H9 (cell line): Measurements from ENCODE around the gene DHRS7B. TPM values are rescaled to one million over a fixed set of nuclear protein-coding genes. Genes with fewer than 3 reads are reported as not detected.

Experiments used
- DNase-seq: peaks from one replicate; pipeline ENCODE4 v3.0.0-alpha.2; 2017
- H2AFZ ChIP-seq: one replicate; pipeline ENCODE4 v1.6.1; 2013; ENCODE audit warnings: mild to moderate bottlenecking, low read length, control low read depth, moderate library complexity
- H2AK5ac ChIP-seq: 2 replicates; pipeline ENCODE4 v1.6.1; 2013; ENCODE audit warnings: low read length, control low read depth, mixed read lengths; ENCODE audit not compliant: insufficient read length
- H2BK120ac ChIP-seq: one replicate; pipeline ENCODE4 v1.6.1; 2013; ENCODE audit warnings: low read depth, mild to moderate bottlenecking, low read length, control low read depth, inconsistent platforms; ENCODE audit not compliant: poor library complexity, severe bottlenecking
- H2BK12ac ChIP-seq: 2 replicates; pipeline ENCODE4 v1.6.1; 2013; ENCODE audit warnings: low read length, control low read depth, mixed read lengths, low read depth; ENCODE audit not compliant: insufficient read length
- H2BK15ac ChIP-seq: 2 replicates; pipeline ENCODE4 v1.6.1; 2013; ENCODE audit warnings: low read depth, low read length, control low read depth
- H2BK20ac ChIP-seq: one replicate; pipeline ENCODE4 v1.6.1; 2013; ENCODE audit warnings: low read depth, mild to moderate bottlenecking, low read length, control low read depth, inconsistent platforms; ENCODE audit not compliant: poor library complexity, severe bottlenecking
- H2BK5ac ChIP-seq: 2 replicates; pipeline ENCODE4 v1.6.1; 2013; ENCODE audit warnings: low read length, control low read depth, mixed read lengths; ENCODE audit not compliant: insufficient read length
- H3K14ac ChIP-seq: 2 replicates; pipeline ENCODE4 v1.6.1; 2013; ENCODE audit warnings: low read length, control low read depth; ENCODE audit not compliant: insufficient read depth
- H3K18ac ChIP-seq: 2 replicates; pipeline ENCODE4 v1.6.1; 2013; ENCODE audit warnings: low read depth, mild to moderate bottlenecking, mixed read lengths, low read length, control low read depth; ENCODE audit not compliant: insufficient read length
- H3K23ac ChIP-seq: 2 replicates; pipeline ENCODE4 v1.6.1; 2013; ENCODE audit warnings: low read length, control low read depth, mixed read lengths, low read depth; ENCODE audit not compliant: insufficient read length
- H3K23me2 ChIP-seq: 2 replicates; pipeline ENCODE4 v1.6.1; 2013; ENCODE audit warnings: low read depth, mild to moderate bottlenecking, mixed read lengths, low read length, control low read depth; ENCODE audit not compliant: insufficient read length, poor library complexity, severe bottlenecking
- H3K27ac ChIP-seq: 2 replicates; pipeline ENCODE4 v1.5.1; 2013; ENCODE audit warnings: low read length, control low read depth, mixed read lengths, low read depth; ENCODE audit not compliant: insufficient read length
- H3K27me3 ChIP-seq: 2 replicates; pipeline ENCODE4 v1.6.1; 2013; ENCODE audit warnings: low read length, control low read depth, inconsistent platforms; ENCODE audit not compliant: insufficient read depth
- H3K4ac ChIP-seq: 2 replicates; pipeline ENCODE4 v1.6.1; 2013; ENCODE audit warnings: low read depth, mild to moderate bottlenecking, control low read depth, inconsistent platforms, low read length, moderate library complexity
- H3K4me1 ChIP-seq: 2 replicates; pipeline ENCODE4 v1.6.1; 2013; ENCODE audit warnings: low read length, control low read depth, inconsistent platforms; ENCODE audit not compliant: insufficient read depth
- H3K4me2 ChIP-seq: 2 replicates; pipeline ENCODE4 v1.6.1; 2013; ENCODE audit warnings: low read length, control low read depth, mixed read lengths; ENCODE audit not compliant: insufficient read length, insufficient read depth
- H3K56ac ChIP-seq: 2 replicates; pipeline ENCODE4 v1.6.1; 2013; ENCODE audit warnings: low read depth, mild to moderate bottlenecking, mixed read lengths, low read length, control low read depth; ENCODE audit not compliant: insufficient read length
- H3K79me1 ChIP-seq: 2 replicates; pipeline ENCODE4 v1.6.1; 2013; ENCODE audit warnings: low read depth, mild to moderate bottlenecking, moderate library complexity, low read length, control low read depth, inconsistent platforms; ENCODE audit not compliant: insufficient read depth, poor library complexity, severe bottlenecking
- H3K79me2 ChIP-seq: 2 replicates; pipeline ENCODE4 v1.6.1; 2013; ENCODE audit warnings: low read length, control low read depth, inconsistent platforms; ENCODE audit not compliant: insufficient read depth
- H3K9ac ChIP-seq: 2 replicates; pipeline ENCODE4 v1.6.1; 2013; ENCODE audit warnings: low read length, control low read depth, mixed read lengths; ENCODE audit not compliant: insufficient read length; ENCODE audit errors: extremely low read depth
- H3K9me3 ChIP-seq: one replicate; pipeline ENCODE4 v1.6.1; 2013; ENCODE audit warnings: low read depth, low read length, inconsistent platforms; ENCODE audit not compliant: control insufficient read depth
- H3T11ph ChIP-seq: one replicate; pipeline ENCODE4 v1.6.1; 2013; ENCODE audit warnings: mild to moderate bottlenecking, low read length, control low read depth, inconsistent platforms
- H4K20me1 ChIP-seq: one replicate; pipeline ENCODE4 v1.6.1; 2013; ENCODE audit not compliant: control insufficient read depth, insufficient read length, insufficient read depth
- H4K5ac ChIP-seq: 2 replicates; pipeline ENCODE4 v1.6.1; 2013; ENCODE audit warnings: low read depth, mild to moderate bottlenecking, mixed read lengths, low read length, control low read depth; ENCODE audit not compliant: insufficient read length
- H4K8ac ChIP-seq: replicated peaks from 2 replicates; pipeline ENCODE4 v1.6.1; 2013; ENCODE audit warnings: low read length, control low read depth, mixed read lengths, low read depth; ENCODE audit not compliant: insufficient read length
- H4K91ac ChIP-seq: 2 replicates; pipeline ENCODE4 v1.6.1; 2013; ENCODE audit warnings: low read depth, mild to moderate bottlenecking, moderate library complexity, mixed read lengths, low read length, control low read depth; ENCODE audit not compliant: insufficient read length
- H3K27ac Mint-ChIP-seq, 3 experiments: 2 replicates in 2 of 3; 3 replicates in 1 of 3; pipeline ENCODE4 v1.8.0; 2020 to 2021; ENCODE audit warnings: mixed read lengths in 3 of 3, mild to moderate bottlenecking in 1 of 3, moderate library complexity in 1 of 3
- H3K27me3 Mint-ChIP-seq: 2 replicates; pipeline ENCODE4 v1.8.0; 2021; ENCODE audit warnings: low read depth, mild to moderate bottlenecking, moderate library complexity, mixed read lengths
- H3K36me3 Mint-ChIP-seq, 3 experiments: 2 replicates in 2 of 3; 3 replicates in 1 of 3; pipeline ENCODE4 v1.8.0; 2020 to 2021; ENCODE audit warnings: low read depth in 3 of 3, mixed read lengths in 3 of 3; ENCODE audit not compliant: insufficient read depth in 1 of 3
- H3K4me1 Mint-ChIP-seq, 2 experiments: 2 replicates each; pipeline ENCODE4 v1.8.0; 2020; ENCODE audit warnings: mixed read lengths in 2 of 2
- H3K4me3 Mint-ChIP-seq, 2 experiments: 2 replicates in 1 of 2; 3 replicates in 1 of 2; pipeline ENCODE4 v1.8.0; 2020 to 2021; ENCODE audit warnings: mild to moderate bottlenecking in 2 of 2, mixed read lengths in 2 of 2, moderate library complexity in 1 of 2
- H3K9me3 Mint-ChIP-seq, 2 experiments: 2 replicates in 1 of 2; 3 replicates in 1 of 2; pipeline ENCODE4 v1.8.0; 2020; ENCODE audit warnings: mild to moderate bottlenecking in 2 of 2, mixed read lengths in 2 of 2, moderate library complexity in 1 of 2
- CTCF ChIP-seq: fragments of 200-600 bp; sonication (generic); conservative IDR thresholded peaks from 3 replicates; pipeline ENCODE4 v1.8.0; 2021; ENCODE audit warnings: antibody characterized with exemption, mild to moderate bottlenecking
- WGBS: extraction: QIAGEN DNeasy Blood & Tissue Kit; methylation state at CpG from one replicate; pipeline ENCODE4 v1.1.7; 2013; ENCODE audit warnings: missing lambda C conversion rate, low lambda C conversion rate, mixed read lengths; ENCODE audit not compliant: insufficient read length; ENCODE audit errors: extremely low coverage; 5-methylcytosine and 5-hydroxymethylcytosine counted together
- total RNA-seq: library from RNA; stranded (reverse); gene quantifications from 2 replicates; pipeline ENCODE4 v1.2.1, GENCODE V29; 2021

Gene DHRS7B
- total RNA-seq, 1 experiment from 2014 or later, result 20.3 TPM

- peaks cover 9 to 25% (median 11%) of the 10 kb centered on the region in 3 experiments; a peak in 6 of 7 replicates for H3K36me3 Mint-ChIP-seq
Measured at GRCh38 chr17:21210411-21211076, 83.8 kb downstream of the DHRS7B start.

More at GRCh38 chr17:21210411-21211076, 83.8 kb downstream of the DHRS7B start:
- Mint-ChIP-seq H3K4me3 (no peak overlapping the region), H3K27ac (no peak overlapping the region; a peak in 2 of 7 replicates), H3K4me1 (peaks cover 31 to 32% of the 10 kb centered on the region in 2 experiments), H3K27me3 (no peaks in the 10 kb centered on the region; the same call in 1 of the 2 replicates), H3K9me3 (no peaks in the 10 kb centered on the region)
- no peak overlapping the region for H3K27ac ChIP-seq
- H4K20me1 ChIP-seq, result peaks cover 3% of the 10 kb centered on the region
- H3K56ac ChIP-seq, result no peak overlapping the region
- H3K23ac ChIP-seq, result no peak overlapping the region
- no peaks in the 10 kb centered on the region for H3K9me3 ChIP-seq
- no peak overlapping the region for H4K8ac ChIP-seq
- no peak overlapping the region for H3T11ph ChIP-seq
- H4K91ac ChIP-seq, result no peak overlapping the region
- no peak overlapping the region for H3K9ac ChIP-seq
- H2AK5ac ChIP-seq, result no peak overlapping the region
- H3K14ac ChIP-seq, result no peak overlapping the region
- no peak overlapping the region for H2BK15ac ChIP-seq
- H2AFZ ChIP-seq, result no peak overlapping the region
- no peak overlapping the region for H2BK120ac ChIP-seq
- no peak overlapping the region for H3K4me2 ChIP-seq
- peaks cover 4% of the 10 kb centered on the region for H3K79me1 ChIP-seq
- H2BK5ac ChIP-seq, result no peak overlapping the region
- no peak for DNase-seq
- no peak overlapping the region for H2BK12ac ChIP-seq
- H3K4ac ChIP-seq, result no peak overlapping the region
- WGBS, result no CpG with 5 or more reads among the region's 15 CpGs
- H3K23me2 ChIP-seq, result peaks cover 17% of the 10 kb centered on the region
- no peaks in the 10 kb centered on the region for H3K27me3 ChIP-seq
- no peak overlapping the region for H2BK20ac ChIP-seq
- no peak for TF ChIP-seq CTCF
- H3K4me1 ChIP-seq, result peaks cover 2% of the 10 kb centered on the region; the same call in 1 of the 2 replicates
- peaks cover 68% of the 10 kb centered on the region for H3K79me2 ChIP-seq
- no peak overlapping the region for H3K18ac ChIP-seq
- H4K5ac ChIP-seq, result no peak overlapping the region
